Measurements from ENCODE around the gene METTL26. TPM values are rescaled to one million over a fixed set of nuclear protein-coding genes. Genes with fewer than 3 reads are reported as not detected.

Gene METTL26
- total and polyA plus RNA-seq, 2 experiments from 2014 or later: 77.9 to 155 TPM

DNA sequence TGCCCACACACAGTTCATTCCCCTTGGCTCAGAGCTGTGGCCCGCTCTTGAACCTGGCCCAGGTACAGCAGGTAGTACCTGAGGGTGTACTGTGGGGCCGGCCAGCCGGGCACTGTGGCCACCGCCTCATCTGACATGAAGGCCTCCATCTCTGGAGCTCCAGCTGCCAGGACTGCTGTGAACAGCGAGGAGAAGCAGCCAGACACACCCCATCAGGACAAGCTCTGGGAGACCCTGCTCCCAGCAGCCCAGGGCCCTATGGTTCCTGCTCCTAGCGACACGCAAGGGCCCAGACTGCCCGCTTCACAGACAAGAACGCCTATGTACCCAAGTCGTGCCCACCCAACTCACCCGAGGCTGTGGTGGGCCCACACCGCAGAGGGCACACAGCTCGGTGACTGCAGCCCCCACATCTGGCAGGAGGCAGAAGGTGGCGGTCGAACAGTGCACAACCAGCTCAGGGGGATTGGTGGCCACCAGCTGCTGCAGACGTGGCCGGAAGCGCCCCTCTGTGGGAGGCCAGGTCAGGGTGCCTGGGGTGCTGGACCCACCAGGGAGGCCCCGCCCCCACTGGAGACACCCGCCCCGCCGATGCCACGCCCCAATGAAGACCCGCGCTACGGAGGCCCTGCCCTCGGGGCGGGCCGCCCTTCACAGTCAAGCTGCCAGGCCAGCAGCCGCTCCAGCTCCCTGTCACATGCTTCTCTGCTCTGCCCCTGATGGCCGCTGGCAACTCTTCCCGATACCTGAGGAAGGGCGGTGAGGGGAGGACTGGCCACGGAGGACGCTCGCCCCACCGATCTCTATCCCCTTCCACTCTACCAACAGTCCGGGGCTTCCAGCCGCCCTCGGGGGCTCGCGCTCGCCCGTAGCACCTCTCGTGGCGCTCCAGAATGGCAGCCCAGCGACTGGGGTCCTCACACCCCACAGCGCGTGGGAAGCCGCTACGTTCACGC, 43.0 kb upstream of the METTL26 start:
- Histone ChIP-seq H3K27me3 (no peaks in the 10 kb centered on the region), H3K4me1 (ENCODE audit: insufficient read depth) (peaks cover 38% of the 10 kb centered on the region), H3K4me2 (peak overlapping the region; percentile 99), H3K9me3 (ENCODE audit: low read depth) (no peaks in the 10 kb centered on the region), H3K9me2 (replicated peaks; ENCODE audit: insufficient read depth) (no peaks in the 10 kb centered on the region), H4K20me1 (ENCODE audit: insufficient read depth, poor library complexity, severe bottlenecking) (peaks cover 27% of the 10 kb centered on the region), H3K36me3 (replicated peaks; ENCODE audit: insufficient read depth, low read depth) (no peaks in the 10 kb centered on the region), H3K4me3 (peak overlapping the region; percentile 62), H3K79me2 (peaks cover 32% of the 10 kb centered on the region), H3K27ac (peak overlapping the region; percentile 97), H2AFZ (peak overlapping the region; percentile 90)
- peak; percentile 85 for DNase-seq (ENCODE audit: low spot score)
- 33% methylated on average over 44 of the region's 52 CpGs for WGBS (ENCODE audit: low lambda C conversion rate, missing lambda C conversion rate)
- TF ChIP-seq, protein P1, sequence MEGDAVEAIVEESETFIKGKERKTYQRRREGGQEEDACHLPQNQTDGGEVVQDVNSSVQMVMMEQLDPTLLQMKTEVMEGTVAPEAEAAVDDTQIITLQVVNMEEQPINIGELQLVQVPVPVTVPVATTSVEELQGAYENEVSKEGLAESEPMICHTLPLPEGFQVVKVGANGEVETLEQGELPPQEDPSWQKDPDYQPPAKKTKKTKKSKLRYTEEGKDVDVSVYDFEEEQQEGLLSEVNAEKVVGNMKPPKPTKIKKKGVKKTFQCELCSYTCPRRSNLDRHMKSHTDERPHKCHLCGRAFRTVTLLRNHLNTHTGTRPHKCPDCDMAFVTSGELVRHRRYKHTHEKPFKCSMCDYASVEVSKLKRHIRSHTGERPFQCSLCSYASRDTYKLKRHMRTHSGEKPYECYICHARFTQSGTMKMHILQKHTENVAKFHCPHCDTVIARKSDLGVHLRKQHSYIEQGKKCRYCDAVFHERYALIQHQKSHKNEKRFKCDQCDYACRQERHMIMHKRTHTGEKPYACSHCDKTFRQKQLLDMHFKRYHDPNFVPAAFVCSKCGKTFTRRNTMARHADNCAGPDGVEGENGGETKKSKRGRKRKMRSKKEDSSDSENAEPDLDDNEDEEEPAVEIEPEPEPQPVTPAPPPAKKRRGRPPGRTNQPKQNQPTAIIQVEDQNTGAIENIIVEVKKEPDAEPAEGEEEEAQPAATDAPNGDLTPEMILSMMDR (IDR thresholded peaks at IDR 0.05; ENCODE audit: poor library complexity): no peak
- TF ChIP-seq EZH2phosphoT487 (IDR thresholded peaks at IDR 0.05; ENCODE audit: low read depth, severe bottlenecking, unreplicated experiment): no peak
- TF ChIP-seq EZH2 (IDR thresholded peaks at IDR 0.05; ENCODE audit: borderline replicate concordance): no peak

DNA sequence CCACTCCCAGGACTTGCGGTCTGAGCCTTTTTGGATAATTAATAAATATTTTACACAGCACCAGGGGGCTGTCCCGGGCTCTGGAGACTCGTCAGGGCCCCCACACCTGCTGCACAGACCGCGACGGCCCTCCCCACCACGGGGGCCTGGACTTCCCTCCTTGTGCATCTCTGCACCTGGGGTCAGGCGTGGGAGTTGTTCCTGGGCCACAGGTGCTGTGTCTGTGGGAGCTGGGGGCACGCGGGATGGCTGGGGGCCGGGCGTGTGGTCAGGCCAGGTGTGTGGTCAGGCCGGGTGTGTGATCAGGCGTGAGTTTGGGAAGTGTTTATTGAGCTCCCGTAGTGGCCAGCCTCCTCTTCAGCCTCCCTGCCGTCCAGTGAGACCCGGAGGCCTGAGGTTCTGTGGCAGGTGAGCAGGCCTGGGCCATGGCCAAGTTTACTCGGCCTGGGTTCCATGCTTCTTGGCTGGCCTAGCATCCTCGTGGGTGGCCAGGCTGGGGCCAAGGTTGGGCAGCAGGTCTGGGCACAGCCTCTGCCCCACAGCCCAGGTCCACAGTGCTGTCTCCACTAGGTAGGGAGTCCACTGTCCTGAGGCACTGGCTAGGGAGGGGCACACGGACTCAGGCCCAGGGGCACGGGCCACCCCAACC, 42.2 kb upstream of the METTL26 start:
- Histone ChIP-seq H3K79me2 (peaks cover 27% of the 10 kb centered on the region), H3K4me2 (no peak overlapping the region), H4K20me1 (ENCODE audit: insufficient read depth, poor library complexity, severe bottlenecking) (peaks cover 24% of the 10 kb centered on the region), H3K9me2 (replicated peaks; ENCODE audit: insufficient read depth) (no peaks in the 10 kb centered on the region), H3K9me3 (ENCODE audit: low read depth) (no peaks in the 10 kb centered on the region), H3K27ac (no peak overlapping the region), H3K4me3 (no peak overlapping the region), H2AFZ (no peak overlapping the region), H3K36me3 (replicated peaks; ENCODE audit: insufficient read depth, low read depth) (no peaks in the 10 kb centered on the region), H3K27me3 (no peaks in the 10 kb centered on the region), H3K4me1 (ENCODE audit: insufficient read depth) (peaks cover 34% of the 10 kb centered on the region)
- TF ChIP-seq EZH2 (IDR thresholded peaks at IDR 0.05; ENCODE audit: borderline replicate concordance) (no peak), EZH2phosphoT487 (IDR thresholded peaks at IDR 0.05; ENCODE audit: low read depth, severe bottlenecking, unreplicated experiment) (no peak)
- TF ChIP-seq, protein P1 (IDR thresholded peaks at IDR 0.05; ENCODE audit: poor library complexity): no peak
- no peak for DNase-seq (ENCODE audit: low spot score)
- 96% methylated on average over 21 of the region's 21 CpGs for WGBS (ENCODE audit: low lambda C conversion rate, missing lambda C conversion rate)

DNA sequence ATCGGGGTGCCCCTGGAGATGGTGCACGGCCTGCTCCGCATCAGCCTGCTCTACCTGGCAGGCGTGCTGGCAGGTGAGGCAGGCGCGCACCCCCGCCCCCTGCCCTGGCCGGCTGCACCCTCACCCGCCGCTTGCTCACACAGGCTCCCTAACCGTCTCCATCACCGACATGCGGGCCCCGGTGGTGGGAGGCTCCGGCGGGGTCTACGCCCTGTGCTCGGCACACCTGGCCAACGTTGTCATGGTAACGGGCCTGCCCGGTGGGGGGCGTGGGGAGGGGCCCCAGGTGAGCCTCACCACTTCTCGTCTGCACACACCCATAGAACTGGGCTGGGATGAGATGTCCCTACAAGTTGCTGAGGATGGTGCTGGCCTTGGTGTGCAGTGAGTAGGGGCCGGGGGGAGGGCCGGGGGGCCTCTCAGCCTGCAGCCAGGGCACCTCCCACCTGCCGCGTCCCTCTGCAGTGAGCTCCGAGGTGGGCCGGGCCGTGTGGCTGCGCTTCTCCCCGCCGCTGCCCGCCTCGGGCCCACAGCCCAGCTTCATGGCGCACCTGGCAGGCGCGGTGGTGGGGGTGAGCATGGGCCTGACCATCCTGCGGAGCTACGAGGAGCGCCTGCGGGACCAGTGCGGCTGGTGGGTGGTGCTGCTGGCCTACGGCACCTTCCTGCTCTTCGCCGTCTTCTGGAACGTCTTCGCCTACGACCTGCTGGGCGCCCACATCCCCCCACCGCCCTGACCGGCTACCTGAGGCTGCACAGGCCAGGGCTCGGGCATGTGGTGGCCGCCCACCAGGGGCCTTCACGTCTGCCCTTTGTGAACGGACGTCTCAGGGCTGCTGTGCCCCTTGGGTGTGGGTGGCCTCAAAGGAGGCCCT, 41.4 kb upstream of the METTL26 start:
- WGBS (ENCODE audit: low lambda C conversion rate, missing lambda C conversion rate): 93% methylated on average over 34 of the region's 57 CpGs
- DNase-seq (ENCODE audit: low spot score): no peak
- Histone ChIP-seq H3K36me3 (replicated peaks; ENCODE audit: insufficient read depth, low read depth) (no peaks in the 10 kb centered on the region), H3K4me3 (no peak overlapping the region), H3K4me1 (ENCODE audit: insufficient read depth) (peaks cover 31% of the 10 kb centered on the region), H3K27me3 (no peaks in the 10 kb centered on the region), H2AFZ (no peak overlapping the region), H3K79me2 (peaks cover 19% of the 10 kb centered on the region), H3K4me2 (no peak overlapping the region), H4K20me1 (ENCODE audit: insufficient read depth, poor library complexity, severe bottlenecking) (peaks cover 20% of the 10 kb centered on the region), H3K9me2 (replicated peaks; ENCODE audit: insufficient read depth) (no peaks in the 10 kb centered on the region), H3K27ac (no peak overlapping the region), H3K9me3 (ENCODE audit: low read depth) (no peaks in the 10 kb centered on the region)
- TF ChIP-seq EZH2 (IDR thresholded peaks at IDR 0.05; ENCODE audit: borderline replicate concordance): no peak
- TF ChIP-seq EZH2phosphoT487 (IDR thresholded peaks at IDR 0.05; ENCODE audit: low read depth, severe bottlenecking, unreplicated experiment): no peak
- TF ChIP-seq, protein P1 (IDR thresholded peaks at IDR 0.05; ENCODE audit: poor library complexity): no peak
